Mucosa of stomach (tissue), 1 donor: Measurements from ENCODE around the gene PDCD1LG2.
"Not testable (repeated sequence)": the region's sequence is repeated elsewhere in the genome, so short reads cannot be mapped to it uniquely, and the experiment has no call there.

Experiments
- H3K27me3 ChIP-seq: one replicate; pipeline ENCODE4 v1.7.0; 2013; ENCODE audit warnings: mild to moderate bottlenecking, low read length; ENCODE audit not compliant: control insufficient read depth, insufficient read depth
- H3K36me3 ChIP-seq: one replicate; pipeline ENCODE4 v1.7.0; 2013; ENCODE audit warnings: low read length; ENCODE audit not compliant: control insufficient read depth, insufficient read depth
- H3K4me1 ChIP-seq: one replicate; pipeline ENCODE4 v1.7.0; 2013; ENCODE audit warnings: mild to moderate bottlenecking, low read length; ENCODE audit not compliant: control insufficient read depth, insufficient read depth
- H3K4me3 ChIP-seq: one replicate; pipeline ENCODE4 v1.7.0; 2013; ENCODE audit warnings: low read length
- H3K9ac ChIP-seq: one replicate; pipeline ENCODE4 v1.7.0; 2013; ENCODE audit warnings: mild to moderate bottlenecking, low read length, moderate library complexity
- H3K9me3 ChIP-seq: one replicate; pipeline ENCODE4 v1.7.0; 2013; ENCODE audit warnings: mild to moderate bottlenecking, low read length, moderate library complexity; ENCODE audit not compliant: control insufficient read depth
- donor health status: Pancreatic carcinoma.

Gene PDCD1LG2

GRCh38 chr9:5482194-5482593, 28.1 kb upstream of the PDCD1LG2 start:
- Histone ChIP-seq H3K4me3 (no peak overlapping the region), H3K9ac (no peak overlapping the region), H3K4me1 (peaks cover 6% of the 10 kb centered on the region), H3K9me3 (no peaks in the 10 kb centered on the region), H3K27me3 (no peaks in the 10 kb centered on the region), H3K36me3 (no peaks in the 10 kb centered on the region)

GRCh38 chr9:5483306-5483705, 27.0 kb upstream of the PDCD1LG2 start:
- no peaks in the 10 kb centered on the region for H3K36me3 ChIP-seq
- H3K27me3 ChIP-seq, result no peaks in the 10 kb centered on the region
- H3K9ac ChIP-seq, result no peak overlapping the region
- no peak overlapping the region for H3K4me3 ChIP-seq
- no peaks in the 10 kb centered on the region for H3K9me3 ChIP-seq
- H3K4me1 ChIP-seq, result peaks cover 6% of the 10 kb centered on the region

- Histone ChIP-seq H3K9me3 (no peaks in the 10 kb centered on the region), H3K4me3 (no peak overlapping the region), H3K4me1 (peaks cover 6% of the 10 kb centered on the region), H3K9ac (no peak overlapping the region), H3K36me3 (no peaks in the 10 kb centered on the region), H3K27me3 (no peaks in the 10 kb centered on the region)
Measured at GRCh38 chr9:5485378-5486085, 24.8 kb upstream of the PDCD1LG2 start.

GRCh38 chr9:5486988-5487387, 23.3 kb upstream of the PDCD1LG2 start:
- Histone ChIP-seq H3K9ac (no peak overlapping the region), H3K27me3 (no peaks in the 10 kb centered on the region), H3K4me1 (peaks cover 6% of the 10 kb centered on the region), H3K4me3 (no peak overlapping the region), H3K36me3 (no peaks in the 10 kb centered on the region), H3K9me3 (no peaks in the 10 kb centered on the region)

GRCh38 chr9:5488221-5489008, 21.9 kb upstream of the PDCD1LG2 start:
- Histone ChIP-seq H3K4me3 (no peak overlapping the region), H3K36me3 (no peaks in the 10 kb centered on the region), H3K27me3 (no peaks in the 10 kb centered on the region), H3K9ac (no peak overlapping the region), H3K9me3 (no peaks in the 10 kb centered on the region), H3K4me1 (peaks cover 6% of the 10 kb centered on the region)

- Histone ChIP-seq H3K4me3 (no peak overlapping the region), H3K9ac (no peak overlapping the region), H3K27me3 (no peaks in the 10 kb centered on the region), H3K4me1 (peaks cover 6% of the 10 kb centered on the region), H3K9me3 (no peaks in the 10 kb centered on the region), H3K36me3 (no peaks in the 10 kb centered on the region)
Measured at GRCh38 chr9:5489630-5490490, 20.5 kb upstream of the PDCD1LG2 start.

- no peaks in the 10 kb centered on the region for H3K4me1 ChIP-seq
Measured at GRCh38 chr9:5492965-5493678, 17.2 kb upstream of the PDCD1LG2 start.

GRCh38 chr9:5493679-5494511, 16.4 kb upstream of the PDCD1LG2 start:
- H3K27me3 ChIP-seq, result no peaks in the 10 kb centered on the region
- no peaks in the 10 kb centered on the region for H3K36me3 ChIP-seq
- no peaks in the 10 kb centered on the region for H3K4me1 ChIP-seq
- H3K9ac ChIP-seq, result no peak overlapping the region
- no peaks in the 10 kb centered on the region for H3K9me3 ChIP-seq
- no peak overlapping the region for H3K4me3 ChIP-seq

More at GRCh38 chr9:5492965-5493678, 17.2 kb upstream of the PDCD1LG2 start:
- H3K4me3 ChIP-seq, result no peak overlapping the region
- H3K9me3 ChIP-seq, result no peaks in the 10 kb centered on the region
- H3K36me3 ChIP-seq, result no peaks in the 10 kb centered on the region
- no peaks in the 10 kb centered on the region for H3K27me3 ChIP-seq
- H3K9ac ChIP-seq, result no peak overlapping the region

GRCh38 chr9:5494765-5495164, 15.6 kb upstream of the PDCD1LG2 start:
- H3K4me1 ChIP-seq, H3K36me3 ChIP-seq, H3K27me3 ChIP-seq, H3K9ac ChIP-seq, H3K4me3 ChIP-seq, H3K9me3 ChIP-seq: not testable (repeated sequence)

- no peaks in the 10 kb centered on the region for H3K4me1 ChIP-seq
- H3K4me3 ChIP-seq, result no peak overlapping the region
- H3K9ac ChIP-seq, result no peak overlapping the region
- H3K36me3 ChIP-seq, result no peaks in the 10 kb centered on the region
- no peaks in the 10 kb centered on the region for H3K9me3 ChIP-seq
- no peaks in the 10 kb centered on the region for H3K27me3 ChIP-seq
Measured at GRCh38 chr9:5499157-5499556, 11.2 kb upstream of the PDCD1LG2 start.

- H3K4me1 ChIP-seq, result no peaks in the 10 kb centered on the region
- no peaks in the 10 kb centered on the region for H3K36me3 ChIP-seq
- H3K9me3 ChIP-seq, result no peaks in the 10 kb centered on the region
- H3K4me3 ChIP-seq, result no peak overlapping the region
- no peak overlapping the region for H3K9ac ChIP-seq
- no peaks in the 10 kb centered on the region for H3K27me3 ChIP-seq
Measured at GRCh38 chr9:5499889-5500398, 10.4 kb upstream of the PDCD1LG2 start.
